ENCODE results near the gene TP53RK. TPM values are rescaled to one million over a fixed set of nuclear protein-coding genes. Genes with fewer than 3 reads are reported as not detected.

TP53RK gene
- total and polyA plus RNA-seq, 2 of the 13 experiments (the other 11 are each of a cell fraction or from before 2014, with no cell fraction given), result 12.9 to 25.5 TPM

DNA sequence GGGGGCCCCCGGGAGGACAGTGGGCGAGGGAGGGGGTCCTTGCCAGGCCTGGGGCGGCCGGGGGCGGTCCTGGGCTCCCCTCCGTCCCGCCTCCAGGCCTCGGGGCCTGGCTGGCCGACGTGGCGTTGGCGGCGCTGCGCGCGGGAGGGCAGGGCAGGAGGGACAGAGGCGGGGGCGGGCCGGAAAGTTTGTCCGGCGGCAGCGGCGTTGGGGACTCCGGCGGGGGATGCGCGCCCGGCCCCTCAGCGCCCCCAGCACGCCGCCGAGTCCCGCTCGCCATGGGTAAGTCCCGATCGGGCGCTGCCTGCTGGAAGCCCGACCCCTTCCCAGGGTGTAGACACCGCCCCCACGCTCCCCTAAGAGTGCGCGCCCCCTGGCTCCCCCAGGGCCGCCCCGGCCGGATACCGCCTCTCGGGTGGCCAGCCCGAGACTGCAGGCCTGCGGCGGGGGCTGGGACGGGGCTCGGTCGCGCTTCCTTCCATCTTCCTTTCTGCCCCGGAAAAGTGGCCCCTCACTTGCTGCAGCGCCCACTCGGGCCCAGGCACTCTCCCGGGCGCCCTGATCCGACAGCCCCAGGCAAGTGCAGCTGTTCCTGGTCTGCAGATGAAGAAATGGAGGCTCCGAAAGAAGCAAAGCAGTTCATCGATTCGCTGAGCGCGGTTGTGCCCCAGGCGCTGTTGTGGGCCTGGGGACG, 20.4 kb upstream of the TP53RK start, which contains the start of gene SLC2A10 (continued):
- TF ChIP-seq JUNB (CRISPR knock-in tag; IDR thresholded peaks at IDR 0.05; ENCODE audit: borderline replicate concordance) (0 out of 2 replicates have a peak, but pooled peaks have one; percentile 43), DR1 (CRISPR knock-in tag; IDR thresholded peaks at IDR 0.05) (no peak; the same call in none of the 2 replicates), NKX3-1 (CRISPR knock-in tag; IDR thresholded peaks at IDR 0.05) (peak; percentile 76), TCF12 (IDR thresholded peaks at IDR 0.05) (no peak), TCF12 (CRISPR knock-in tag; IDR thresholded peaks at IDR 0.05) (peak; percentile 93), ZBTB38 (CRISPR knock-in tag; IDR thresholded peaks at IDR 0.05) (no peak; the same call in none of the 2 replicates), BATF2 (CRISPR knock-in tag; IDR thresholded peaks at IDR 0.05) (peak; percentile 90), AHDC1 (CRISPR knock-in tag; IDR thresholded peaks at IDR 0.05; ENCODE audit: borderline replicate concordance) (peak; percentile 78), CHD2 (IDR thresholded peaks at IDR 0.05; ENCODE audit: low read depth, low read length) (no peak), ZNF780A (CRISPR knock-in tag; IDR thresholded peaks at IDR 0.05) (peak; percentile 83), RBFOX2 (IDR thresholded peaks at IDR 0.05; ENCODE audit: low read depth, low read length) (peak; percentile 93), ADNP (CRISPR knock-in tag; IDR thresholded peaks at IDR 0.05) (no peak), MBD4 (IDR thresholded peaks at IDR 0.05; ENCODE audit: borderline replicate concordance, low read length) (no peak)
- TF ChIP-seq, protein P1, sequence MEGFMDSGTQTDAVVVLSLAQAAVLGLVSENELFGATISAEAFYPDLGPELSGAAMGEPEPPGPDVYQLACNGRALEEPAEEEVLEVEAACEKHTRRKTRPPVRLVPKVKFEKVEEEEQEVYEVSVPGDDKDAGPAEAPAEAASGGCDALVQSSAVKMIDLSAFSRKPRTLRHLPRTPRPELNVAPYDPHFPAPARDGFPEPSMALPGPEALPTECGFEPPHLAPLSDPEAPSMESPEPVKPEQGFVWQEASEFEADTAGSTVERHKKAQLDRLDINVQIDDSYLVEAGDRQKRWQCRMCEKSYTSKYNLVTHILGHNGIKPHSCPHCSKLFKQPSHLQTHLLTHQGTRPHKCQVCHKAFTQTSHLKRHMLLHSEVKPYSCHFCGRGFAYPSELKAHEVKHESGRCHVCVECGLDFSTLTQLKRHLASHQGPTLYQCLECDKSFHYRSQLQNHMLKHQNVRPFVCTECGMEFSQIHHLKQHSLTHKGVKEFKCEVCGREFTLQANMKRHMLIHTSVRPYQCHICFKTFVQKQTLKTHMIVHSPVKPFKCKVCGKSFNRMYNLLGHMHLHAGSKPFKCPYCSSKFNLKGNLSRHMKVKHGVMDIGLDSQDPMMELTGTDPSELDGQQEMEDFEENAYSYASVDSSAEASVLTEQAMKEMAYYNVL (CRISPR knock-in tag; IDR thresholded peaks at IDR 0.05; ENCODE audit: borderline replicate concordance), result peak; percentile 61; the same call in 1 of the 2 replicates
- TF ChIP-seq, protein P2, sequence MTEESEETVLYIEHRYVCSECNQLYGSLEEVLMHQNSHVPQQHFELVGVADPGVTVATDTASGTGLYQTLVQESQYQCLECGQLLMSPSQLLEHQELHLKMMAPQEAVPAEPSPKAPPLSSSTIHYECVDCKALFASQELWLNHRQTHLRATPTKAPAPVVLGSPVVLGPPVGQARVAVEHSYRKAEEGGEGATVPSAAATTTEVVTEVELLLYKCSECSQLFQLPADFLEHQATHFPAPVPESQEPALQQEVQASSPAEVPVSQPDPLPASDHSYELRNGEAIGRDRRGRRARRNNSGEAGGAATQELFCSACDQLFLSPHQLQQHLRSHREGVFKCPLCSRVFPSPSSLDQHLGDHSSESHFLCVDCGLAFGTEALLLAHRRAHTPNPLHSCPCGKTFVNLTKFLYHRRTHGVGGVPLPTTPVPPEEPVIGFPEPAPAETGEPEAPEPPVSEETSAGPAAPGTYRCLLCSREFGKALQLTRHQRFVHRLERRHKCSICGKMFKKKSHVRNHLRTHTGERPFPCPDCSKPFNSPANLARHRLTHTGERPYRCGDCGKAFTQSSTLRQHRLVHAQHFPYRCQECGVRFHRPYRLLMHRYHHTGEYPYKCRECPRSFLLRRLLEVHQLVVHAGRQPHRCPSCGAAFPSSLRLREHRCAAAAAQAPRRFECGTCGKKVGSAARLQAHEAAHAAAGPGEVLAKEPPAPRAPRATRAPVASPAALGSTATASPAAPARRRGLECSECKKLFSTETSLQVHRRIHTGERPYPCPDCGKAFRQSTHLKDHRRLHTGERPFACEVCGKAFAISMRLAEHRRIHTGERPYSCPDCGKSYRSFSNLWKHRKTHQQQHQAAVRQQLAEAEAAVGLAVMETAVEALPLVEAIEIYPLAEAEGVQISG (CRISPR knock-in tag; IDR thresholded peaks at IDR 0.05), result peak; percentile 91
- TF ChIP-seq, protein P3, sequence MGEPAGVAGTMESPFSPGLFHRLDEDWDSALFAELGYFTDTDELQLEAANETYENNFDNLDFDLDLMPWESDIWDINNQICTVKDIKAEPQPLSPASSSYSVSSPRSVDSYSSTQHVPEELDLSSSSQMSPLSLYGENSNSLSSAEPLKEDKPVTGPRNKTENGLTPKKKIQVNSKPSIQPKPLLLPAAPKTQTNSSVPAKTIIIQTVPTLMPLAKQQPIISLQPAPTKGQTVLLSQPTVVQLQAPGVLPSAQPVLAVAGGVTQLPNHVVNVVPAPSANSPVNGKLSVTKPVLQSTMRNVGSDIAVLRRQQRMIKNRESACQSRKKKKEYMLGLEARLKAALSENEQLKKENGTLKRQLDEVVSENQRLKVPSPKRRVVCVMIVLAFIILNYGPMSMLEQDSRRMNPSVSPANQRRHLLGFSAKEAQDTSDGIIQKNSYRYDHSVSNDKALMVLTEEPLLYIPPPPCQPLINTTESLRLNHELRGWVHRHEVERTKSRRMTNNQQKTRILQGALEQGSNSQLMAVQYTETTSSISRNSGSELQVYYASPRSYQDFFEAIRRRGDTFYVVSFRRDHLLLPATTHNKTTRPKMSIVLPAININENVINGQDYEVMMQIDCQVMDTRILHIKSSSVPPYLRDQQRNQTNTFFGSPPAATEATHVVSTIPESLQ (CRISPR knock-in tag; conservative IDR thresholded peaks at IDR 0.05), result no peak

All from HepG2 (cell line).